Renal cortex interstitium (tissue), 11 donors: ENCODE measurements around the gene IST1. TPM values are rescaled to one million over a fixed set of nuclear protein-coding genes. Genes with fewer than 3 reads are reported as not detected.
A peak's percentile ranks its signal among the peaks of the same experiment; 100 is the strongest.

Experiments used
- DNase-seq, 11 donors: peaks; one replicate each; pipeline ENCODE4 v3.0.0-alpha.2; 2013; ENCODE audit warnings: low read depth in 9 of 11, low spot score in 4 of 11; ENCODE audit errors: extremely low read depth in 1 of 11
- polyA plus RNA-seq, 3 donors: library from polyadenylated mRNA; unstranded; fragments of 120-200 nt; gene quantifications; one replicate each; pipeline ENCODE4 v1.2.1, GENCODE V29; 2013; ENCODE audit not compliant: insufficient read length in 3 of 3

Gene IST1
- polyA plus RNA-seq, 3 donors, result 255 to 338 (median 304) TPM

GRCh38 chr16:71933913-71934695 lies 38.8 kb downstream of the IST1 start:
- no peak for DNase-seq

GRCh38 chr16:71937868-71938510 lies 42.7 kb downstream of the IST1 start:
- no peak for DNase-seq

GRCh38 chr16:71943887-71944286 lies 48.6 kb downstream of the IST1 start:
- DNase-seq, result no peak

DNA sequence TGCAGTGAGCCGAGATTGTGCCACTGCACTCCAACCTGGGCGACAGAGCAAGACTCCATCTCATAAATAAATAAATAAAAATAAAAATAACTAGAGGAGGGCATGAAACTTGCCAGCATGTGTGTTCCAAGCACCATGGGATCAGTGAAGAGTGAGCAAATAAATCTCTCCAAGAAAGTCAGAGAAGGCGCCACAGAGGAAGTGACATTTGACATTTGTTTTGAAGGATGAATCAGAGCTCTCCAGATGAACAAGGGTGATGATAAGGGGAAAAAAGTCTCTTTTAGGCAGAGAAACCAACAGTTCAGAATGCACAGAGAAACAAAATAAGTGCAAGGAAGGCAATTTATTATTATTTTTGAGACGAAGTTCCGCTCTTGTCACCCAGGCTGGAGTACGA lies 50.3 kb downstream of the IST1 start:
- DNase-seq, result no peak

GRCh38 chr16:71952825-71953224 lies 57.5 kb downstream of the IST1 start:
- DNase-seq, result no peak

DNA sequence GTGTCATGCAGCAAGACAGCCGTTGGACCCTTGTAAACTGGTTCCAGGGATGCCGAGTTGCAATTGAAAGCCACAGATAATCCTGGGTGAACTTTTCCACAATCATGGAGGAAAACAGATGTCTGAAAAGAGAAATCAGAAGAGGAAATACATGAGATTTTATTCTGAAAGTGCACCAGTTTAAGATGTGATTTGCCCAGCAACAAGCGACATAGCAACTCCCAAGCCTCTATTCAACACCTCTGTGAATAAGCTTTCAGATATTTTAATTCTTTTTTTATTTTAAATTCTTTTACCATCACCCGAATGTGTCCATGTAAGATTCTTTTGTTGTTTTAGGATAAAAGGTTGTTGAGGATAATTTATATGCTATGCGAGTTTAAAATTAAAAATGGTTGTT lies 58.8 kb downstream of the IST1 start:
- DNase-seq, result no peak

GRCh38 chr16:71954699-71955195 lies 59.4 kb downstream of the IST1 start:
- no peak for DNase-seq

GRCh38 chr16:71956486-71956885 lies 61.2 kb downstream of the IST1 start:
- DNase-seq, result no peak

DNA sequence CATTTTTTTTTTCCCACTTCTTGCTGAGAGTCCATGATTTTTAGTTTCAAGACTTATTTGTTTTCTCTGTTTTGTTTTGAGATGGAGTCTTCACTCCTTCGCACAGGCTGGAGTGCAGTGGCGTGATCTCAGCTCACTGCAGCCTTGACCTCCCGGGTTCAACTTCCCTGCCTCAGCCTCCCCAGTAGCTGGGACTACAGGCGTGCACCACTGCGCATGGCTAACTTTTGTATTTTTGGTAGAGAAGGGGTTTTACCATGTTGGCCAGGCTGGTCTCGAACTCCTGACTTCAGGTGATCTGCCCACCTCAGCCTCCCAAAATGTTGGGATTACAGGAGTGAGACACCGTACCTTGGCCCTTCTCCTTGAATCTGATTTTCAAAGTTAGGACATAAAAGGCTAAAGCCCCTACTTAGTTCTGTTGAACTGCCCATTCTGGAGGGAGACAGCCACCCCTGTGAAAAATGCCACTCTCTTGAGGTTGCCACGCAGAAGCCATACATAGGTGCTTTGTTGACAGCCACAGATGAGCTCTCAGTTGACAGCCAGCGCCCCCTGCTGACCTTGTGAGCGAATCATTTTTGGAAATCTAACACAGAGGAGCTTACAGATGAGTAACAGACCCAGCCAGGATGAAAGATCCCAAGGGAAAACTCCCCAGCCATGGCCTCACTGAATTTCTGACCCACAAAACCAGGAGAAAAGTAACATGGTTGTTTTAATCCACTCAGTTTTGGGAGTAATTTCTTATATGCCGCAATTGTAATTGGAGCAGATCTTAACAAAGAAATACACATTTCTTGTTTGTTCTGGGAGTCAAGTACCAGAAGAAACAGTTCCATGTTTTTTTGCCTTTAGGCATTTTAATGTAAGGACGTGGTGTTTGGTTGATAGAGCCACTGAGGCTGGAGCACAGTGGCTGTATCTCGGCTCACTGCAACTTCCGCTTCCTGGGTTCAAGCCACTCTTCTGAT lies 66.0 kb downstream of the IST1 start:
- DNase-seq, result peak; percentile 49 to 80 (median 68)

- no peak for DNase-seq
Observed at GRCh38 chr16:71963125-71963875, 68.0 kb downstream of the IST1 start.

DNA sequence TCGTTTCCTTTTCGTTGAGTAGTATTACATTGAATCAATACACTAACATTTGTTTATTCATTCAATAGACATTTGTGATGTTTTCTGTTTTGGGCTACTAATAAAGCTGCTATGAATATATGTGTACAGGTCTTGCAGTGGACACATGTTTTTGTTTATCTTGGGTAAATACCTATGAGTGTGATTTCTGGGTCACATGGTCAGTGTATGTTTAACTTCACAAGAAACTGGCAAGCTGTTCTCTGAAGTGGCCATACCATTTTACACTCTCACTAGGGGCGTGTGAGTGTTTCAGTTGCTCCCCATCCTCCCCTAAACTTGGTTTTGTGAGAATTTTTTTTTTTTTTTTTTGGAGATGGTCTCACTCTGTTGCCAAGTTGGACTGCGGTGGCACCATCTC lies 69.9 kb downstream of the IST1 start:
- no peak for DNase-seq

GRCh38 chr16:71966932-71967331 lies 71.6 kb downstream of the IST1 start:
- DNase-seq, result no peak

DNA sequence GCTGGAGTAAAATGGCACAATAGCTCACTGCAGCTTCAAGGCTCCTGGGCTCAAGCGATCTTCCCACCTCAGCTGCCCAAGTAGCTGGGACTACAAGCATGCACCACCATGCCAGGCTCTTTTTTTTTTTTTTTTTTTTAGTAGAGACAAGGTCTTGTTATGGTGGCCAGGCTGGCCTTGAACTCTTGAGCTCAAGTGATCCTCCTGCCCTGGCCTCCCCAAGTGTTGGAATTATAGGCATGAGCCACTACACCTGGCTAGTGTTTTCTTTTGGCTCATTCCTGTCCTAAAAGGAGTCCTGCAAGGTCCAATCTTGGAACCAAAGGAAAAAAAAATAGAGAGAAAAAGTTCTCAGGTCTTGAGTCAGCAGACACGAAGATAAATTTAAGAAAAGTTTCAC lies 74.0 kb downstream of the IST1 start:
- DNase-seq, result no peak

DNA sequence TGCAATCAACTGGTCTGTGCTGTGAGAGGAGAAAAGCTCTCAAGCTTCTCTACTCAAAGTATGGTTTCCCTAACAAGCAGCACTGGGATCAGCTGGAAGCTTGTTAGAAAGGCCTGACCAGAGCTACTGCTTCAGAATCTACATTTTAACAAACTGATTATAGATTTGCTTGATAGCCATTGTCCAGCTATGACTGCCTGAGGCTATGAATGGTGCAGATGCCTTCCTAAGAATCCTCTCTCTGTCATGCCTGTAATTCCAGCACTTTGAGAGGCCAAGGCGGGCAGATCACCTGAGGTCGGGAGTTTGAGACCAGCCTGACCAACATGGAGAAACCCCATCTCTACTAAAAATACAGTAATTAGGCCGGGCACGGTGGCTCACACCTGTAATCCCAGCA lies 76.2 kb downstream of the IST1 start:
- no peak for DNase-seq

DNA sequence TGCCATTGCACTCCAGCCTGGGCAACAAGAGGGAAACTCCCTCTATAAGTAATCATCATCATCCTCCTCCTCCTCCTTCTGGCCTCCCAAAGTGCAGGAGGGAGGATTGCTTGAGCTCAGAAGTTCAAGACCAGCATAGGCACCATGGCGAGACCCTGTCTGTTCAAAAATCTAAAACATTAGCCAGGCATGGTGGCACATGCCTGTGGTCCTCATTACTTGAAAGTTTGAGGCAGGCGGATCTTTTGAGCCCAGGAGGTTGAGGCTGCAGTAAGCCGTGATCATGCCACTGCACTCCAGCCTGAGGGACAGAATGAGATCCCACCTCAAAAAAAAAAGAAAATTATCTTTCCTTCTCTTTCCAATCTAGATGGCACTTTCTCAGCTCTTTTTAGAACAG lies 77.0 kb downstream of the IST1 start:
- no peak for DNase-seq

GRCh38 chr16:71973001-71973400 lies 77.7 kb downstream of the IST1 start:
- no peak for DNase-seq

DNA sequence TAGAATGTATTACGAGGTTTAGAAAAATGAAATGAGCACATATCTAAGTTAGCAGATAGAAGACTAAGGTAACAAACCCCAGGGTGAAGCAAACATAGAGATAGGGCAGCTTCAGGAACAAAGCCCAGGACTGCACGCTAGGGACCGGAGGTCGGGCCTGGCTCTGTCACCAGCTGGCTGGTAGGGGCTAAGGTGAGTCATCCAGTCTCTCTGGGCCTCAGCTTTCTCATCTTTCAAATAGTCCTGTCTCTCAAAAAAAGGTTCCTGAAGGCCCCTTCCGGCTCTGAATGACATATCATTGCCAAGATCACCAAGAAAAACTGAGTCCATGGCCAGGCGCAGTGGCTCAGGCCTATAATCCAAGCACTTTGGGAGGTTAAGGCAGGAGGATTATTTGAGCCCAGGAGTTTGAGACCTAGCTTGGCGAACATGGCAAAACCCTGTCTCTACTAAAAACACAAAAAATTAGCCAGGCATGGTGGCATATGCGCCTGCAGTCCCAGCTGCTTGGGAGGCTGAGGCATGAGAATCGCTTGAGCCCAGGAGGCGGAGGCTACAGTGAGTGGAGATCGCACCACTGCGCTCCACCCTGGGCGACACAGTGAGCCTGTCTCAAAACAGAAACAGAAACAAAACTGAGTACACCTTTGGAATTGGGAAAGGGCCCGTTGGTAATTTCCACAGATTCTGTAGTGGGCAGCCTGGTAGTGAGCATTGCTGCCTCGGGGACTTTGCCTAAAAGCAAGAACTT lies 78.9 kb downstream of the IST1 start:
- no peak for DNase-seq
